Measurements from ENCODE around the gene KRT83.

- TF ChIP-seq POLR2A (IDR thresholded peaks at IDR 0.05) (no peak), CTCF (IDR thresholded peaks at IDR 0.05) (no peak)
Observed at GRCh38 chr12:52296572-52297215, 24.5 kb downstream of the KRT83 start.

Measured in testis (tissue), 2 donors.